ENCODE data around the gene IFITM1. TPM values are rescaled to one million over a fixed set of nuclear protein-coding genes. Genes with fewer than 3 reads are reported as not detected.

IFITM1 gene
- total and polyA plus RNA-seq, 2 of the 4 experiments (the other 2 are of a cell fraction) = 24.2 to 68.9 TPM

DNA sequence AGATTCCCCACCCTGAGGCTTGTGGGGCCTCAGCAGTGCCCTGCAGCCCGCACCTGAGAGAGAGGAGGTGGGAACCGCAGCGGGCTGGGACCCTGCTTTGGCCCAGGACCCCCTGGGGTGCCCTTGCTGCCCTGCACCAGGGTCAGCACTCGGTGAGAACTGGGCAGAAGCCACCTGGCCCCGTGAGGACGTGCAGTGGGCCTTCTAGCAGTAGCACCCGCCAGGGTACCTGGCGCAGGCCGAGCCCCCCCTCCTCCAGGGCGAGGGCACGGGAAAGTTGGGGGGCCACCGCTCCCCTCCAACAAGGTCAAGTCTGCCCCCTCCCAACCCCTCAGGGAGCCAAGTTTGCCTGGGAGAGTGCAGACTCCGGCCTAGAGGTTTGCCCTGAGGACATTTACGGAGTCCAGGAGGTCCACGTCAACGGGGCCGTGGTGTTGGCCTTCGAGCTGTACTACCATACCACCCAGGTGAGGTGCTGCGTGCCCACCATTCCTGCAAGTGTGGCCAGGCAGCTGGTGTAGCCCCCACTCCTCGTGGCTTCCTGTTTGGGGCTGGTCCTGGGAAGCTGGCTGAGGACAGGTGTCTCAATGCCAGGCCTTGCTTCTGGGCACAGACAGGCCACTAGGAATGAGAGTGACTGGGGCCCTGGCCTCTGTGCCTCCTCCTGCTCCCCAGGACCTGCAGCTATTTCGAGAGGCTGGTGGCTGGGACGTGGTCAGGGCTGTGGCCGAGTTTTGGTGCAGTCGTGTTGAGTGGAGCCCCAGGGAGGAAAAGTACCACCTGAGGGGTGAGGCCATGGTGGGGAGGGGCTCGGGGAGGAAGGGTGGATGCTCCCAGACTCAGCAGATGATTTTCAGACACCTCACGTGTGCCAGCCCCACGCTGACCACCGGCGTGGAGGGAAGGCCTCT lies 21.4 kb upstream of the IFITM1 start:
- DNase-seq = no peak
- in situ Hi-C loops (cut with MboI; ENCODE audit: low sequenced_read_pairs) = no loop called here
- Histone ChIP-seq H3K4me3 (ENCODE audit: insufficient read depth, low read depth, low read length) (no peak overlapping the region), H3K4me2 (ENCODE audit: low read depth, low read length) (no peak overlapping the region), H3K27ac (ENCODE audit: insufficient read depth, low read length) (no peak overlapping the region), H2BK15ac (ENCODE audit: low read depth, low read length) (no peak overlapping the region), H3K56ac (ENCODE audit: extremely low read depth, insufficient read depth, low read length) (no peak overlapping the region), H3K18ac (ENCODE audit: low read depth, low read length) (no peak overlapping the region), H3K9me3 (ENCODE audit: control insufficient read depth, insufficient read depth, low read length) (no peaks in the 10 kb centered on the region), H3K79me1 (ENCODE audit: low read depth in 1 of 2, low read length in 2 of 2) (peaks cover 0 to 7% of the 10 kb centered on the region in 2 experiments; a peak in 3 of 4 replicates), H2BK120ac (ENCODE audit: low read depth, low read length) (no peak overlapping the region), H3K23ac (ENCODE audit: low read depth, low read length) (no peak overlapping the region), H4K20me1 (ENCODE audit: insufficient read depth, low read length) (no peaks in the 10 kb centered on the region), H3K14ac (replicated peaks; ENCODE audit: low read depth, low read length) (no peak overlapping the region), H3K27me3 (ENCODE audit: control insufficient read depth, insufficient read depth, low read length) (peaks cover 8% of the 10 kb centered on the region; the same call in 1 of the 2 replicates), H4K8ac (ENCODE audit: low read depth in 2 of 2, low read length in 2 of 2) (no peak overlapping the region), H3K4ac (ENCODE audit: low read depth, low read length) (no peak overlapping the region), H3K9me1 (ENCODE audit: insufficient read depth, low read length) (no peaks in the 10 kb centered on the region), H3K36me3 (ENCODE audit: control insufficient read depth, insufficient read depth, low read length) (peaks cover 19% of the 10 kb centered on the region), H3K4me1 (ENCODE audit: control insufficient read depth, insufficient read depth, low read length) (peaks cover 4% of the 10 kb centered on the region; the same call in 1 of the 2 replicates), H2AK9ac (replicated peaks; ENCODE audit: low read depth, low read length, poor library complexity) (no peak overlapping the region), H3K9ac (ENCODE audit: low read depth, low read length) (no peak overlapping the region), H4K5ac (ENCODE audit: low read depth, low read length) (no peak overlapping the region), H2BK20ac (ENCODE audit: low read depth, low read length) (no peak overlapping the region), H2BK5ac (ENCODE audit: low read depth, low read length, poor library complexity, severe bottlenecking) (no peak overlapping the region), H4K91ac (ENCODE audit: insufficient read depth, low read depth, low read length) (no peak overlapping the region), H2AK5ac (ENCODE audit: low read depth, low read length) (no peak overlapping the region), H2AFZ (replicated peaks; ENCODE audit: low read length, poor library complexity) (peak overlapping the region; percentile 33)
- no peak for ATAC-seq (ENCODE audit: low read depth)
- dilution Hi-C loops (cut with HindIII; ENCODE audit: low sequenced_read_pairs, unreplicated experiment) = no loop called here
- WGBS, 2 experiments (ENCODE audit: extremely low coverage in 2 of 2, insufficient read length in 1 of 2) = 89% methylated on average over 11 of the region's 29 CpGs; no CpG with 5 or more reads in 1 of the 2 experiments
- POLR2A ChIA-PET (ENCODE audit: unreplicated experiment) = interaction anchor here (0.6 kb wide), 1 partner anchor 12 kb away, joined by 12 read pairs; no protein-coding TSS in a partner anchor
- CTCF ChIA-PET = no interaction called here
- BruUV-seq (replicated peaks) = no TSS peak
- TF ChIP-seq RCOR1 (IDR thresholded peaks at IDR 0.05; ENCODE audit: insufficient replicate concordance, low read length) = no peak
- TF ChIP-seq RAD21 (IDR thresholded peaks at IDR 0.05; ENCODE audit: low read length) = no peak
- TF ChIP-seq RFX5 (IDR thresholded peaks at IDR 0.05; ENCODE audit: low read depth, low read length) = no peak
- no peak for TF ChIP-seq MAZ (IDR thresholded peaks at IDR 0.05; ENCODE audit: borderline replicate concordance, low read depth, low read length)
- no peak for TF ChIP-seq BHLHE40 (IDR thresholded peaks at IDR 0.05; ENCODE audit: low read depth, low read length)
- no peak for TF ChIP-seq CTCF (conservative IDR thresholded peaks at IDR 0.05; ENCODE audit: low read depth, low read length)
- TF ChIP-seq NFE2L2 (IDR thresholded peaks at IDR 0.05; ENCODE audit: low read depth, low read length) = no peak
- no peak for TF ChIP-seq FOS (IDR thresholded peaks at IDR 0.05; ENCODE audit: low read depth, low read length)
- no peak for TF ChIP-seq CHD1 (IDR thresholded peaks at IDR 0.05; ENCODE audit: low read depth, low read length)
- no peak for TF ChIP-seq POLR2A (IDR thresholded peaks at IDR 0.05; ENCODE audit: low read depth, low read length)
- TF ChIP-seq, protein P1, sequence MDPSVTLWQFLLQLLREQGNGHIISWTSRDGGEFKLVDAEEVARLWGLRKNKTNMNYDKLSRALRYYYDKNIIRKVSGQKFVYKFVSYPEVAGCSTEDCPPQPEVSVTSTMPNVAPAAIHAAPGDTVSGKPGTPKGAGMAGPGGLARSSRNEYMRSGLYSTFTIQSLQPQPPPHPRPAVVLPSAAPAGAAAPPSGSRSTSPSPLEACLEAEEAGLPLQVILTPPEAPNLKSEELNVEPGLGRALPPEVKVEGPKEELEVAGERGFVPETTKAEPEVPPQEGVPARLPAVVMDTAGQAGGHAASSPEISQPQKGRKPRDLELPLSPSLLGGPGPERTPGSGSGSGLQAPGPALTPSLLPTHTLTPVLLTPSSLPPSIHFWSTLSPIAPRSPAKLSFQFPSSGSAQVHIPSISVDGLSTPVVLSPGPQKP (IDR thresholded peaks at IDR 0.05; ENCODE audit: borderline replicate concordance, low read depth, low read length) = no peak
- no peak for TF ChIP-seq CEBPB (IDR thresholded peaks at IDR 0.05; ENCODE audit: low read depth, low read length)
- TF ChIP-seq MXI1 (IDR thresholded peaks at IDR 0.05; ENCODE audit: borderline replicate concordance, low read depth, low read length) = no peak
- TF ChIP-seq MAFK (IDR thresholded peaks at IDR 0.05; ENCODE audit: low read depth, low read length) = no peak
- no peak for TF ChIP-seq SMC3 (IDR thresholded peaks at IDR 0.05; ENCODE audit: low read depth, low read length)
- intact Hi-C loops (cut with micrococcal nuclease) = no loop called here

Measured in IMR-90 (cell line).